Medulla oblongata (tissue), 1 donor: ENCODE results near the gene ZDHHC8.
"Not testable (repeated sequence)": the region's sequence is repeated elsewhere in the genome, so short reads cannot be mapped to it uniquely, and the experiment has no call there.

ENCODE experiments used
- DNase-seq: peaks from one replicate; pipeline ENCODE4 v3.0.0-alpha.2; 2015; ENCODE audit errors: extremely low spot score

The ZDHHC8 gene

GRCh38 chr22:20145206-20145831 is 13.7 kb downstream of the ZDHHC8 start:
- DNase-seq = no peak

- DNase-seq = no peak
These were observed 14.2 kb downstream of the ZDHHC8 start for GRCh38 chr22:20145832-20146223.

GRCh38 chr22:20146777-20147176 is 15.2 kb downstream of the ZDHHC8 start:
- no peak for DNase-seq

- no peak for DNase-seq
These were observed 15.8 kb downstream of the ZDHHC8 start for GRCh38 chr22:20147237-20147988.

- no peak for DNase-seq
These were observed 16.8 kb downstream of the ZDHHC8 start for GRCh38 chr22:20148414-20148813.

- DNase-seq = no peak
These were observed 17.9 kb downstream of the ZDHHC8 start for GRCh38 chr22:20149257-20150250.

- DNase-seq = no peak
These were observed 19.0 kb downstream of the ZDHHC8 start, which contains the start of gene CCDC188 for GRCh38 chr22:20150381-20151275. CCDC188 (minus strand) TSS chr22:20151055; CDS start chr22:20150986, 69 bp downstream.

GRCh38 chr22:20151276-20151588 is 19.6 kb downstream of the ZDHHC8 start:
- DNase-seq = no peak

GRCh38 chr22:20152464-20152890 is 20.9 kb downstream of the ZDHHC8 start:
- DNase-seq = no peak

GRCh38 chr22:20153945-20154344 is 22.3 kb downstream of the ZDHHC8 start:
- DNase-seq = no peak

- DNase-seq = no peak
These were observed 23.1 kb downstream of the ZDHHC8 start for GRCh38 chr22:20154602-20155187.

- peak; percentile 63 for DNase-seq
These were observed 23.9 kb downstream of the ZDHHC8 start for GRCh38 chr22:20155330-20156041.

GRCh38 chr22:20156042-20156389 is 24.4 kb downstream of the ZDHHC8 start:
- DNase-seq = no peak

- DNase-seq = peak; percentile 77
These were observed 25.2 kb downstream of the ZDHHC8 start for GRCh38 chr22:20156611-20157429.

- DNase-seq = no peak
These were observed 26.0 kb downstream of the ZDHHC8 start for GRCh38 chr22:20157430-20158183.

- DNase-seq = no peak
These were observed 26.9 kb downstream of the ZDHHC8 start for GRCh38 chr22:20158391-20159036.

GRCh38 chr22:20159076-20159475 is 27.5 kb downstream of the ZDHHC8 start:
- no peak for DNase-seq

- DNase-seq = not testable (repeated sequence)
These were observed 27.9 kb downstream of the ZDHHC8 start for GRCh38 chr22:20159531-20159930.
